HEK293 (cell line): ENCODE results near the gene N4BP2L2.

Source experiments
- CTCF ChIA-PET: fragments of 350-600 bp; formaldehyde crosslinking; extraction: SDS; loops from one replicate; lab custom pipeline; 2021; ENCODE audit warnings: antibody characterized with exemption; lab: Yijun Ruan, JAX
- POLR2A ChIA-PET: fragments of 300-600 bp; formaldehyde crosslinking; extraction: SDS; loops from one replicate; lab custom pipeline; 2020; ENCODE audit warnings: antibody characterized with exemption, inconsistent platforms; lab: Yijun Ruan, JAX
- H3K27ac ChIP-seq: fragments of 200-500 bp; sonication (Bioruptor generic); 2 replicates; pipeline ENCODE4 v1.5.1; 2014; ENCODE audit warnings: low read depth, low read length, control low read depth, inconsistent platforms; ENCODE audit errors: extremely low read depth
- H3K36me3 ChIP-seq, 2 experiments: fragments of 200-500 bp in 1 of 2; sonication (Bioruptor generic) in 1 of 2; 1 replicate in 1 of 2; 2 replicates in 1 of 2; pipeline ENCODE4 v1.5.1; 2014 to 2017; ENCODE audit warnings: inconsistent platforms in 2 of 2, low read length in 2 of 2; ENCODE audit not compliant: control insufficient read depth in 2 of 2, insufficient read depth in 1 of 2
- H3K4me1 ChIP-seq: fragments of 200-500 bp; sonication (Bioruptor generic); 2 replicates; pipeline ENCODE4 v1.5.1; 2014; ENCODE audit warnings: mild to moderate bottlenecking, low read length, inconsistent platforms; ENCODE audit not compliant: control insufficient read depth, insufficient read depth
- H3K4me3 ChIP-seq: 2 replicates; pipeline ENCODE4 v1.5.1; 2011; ENCODE audit warnings: low read depth, mild to moderate bottlenecking, control low read depth, low read length, moderate library complexity
- H3K9me3 ChIP-seq: fragments of 200-500 bp; sonication (Bioruptor generic); 2 replicates; pipeline ENCODE4 v1.5.1; 2014; ENCODE audit warnings: low read depth, low read length, inconsistent platforms; ENCODE audit not compliant: control insufficient read depth, insufficient read depth
- KLF16 ChIP-seq: fragments of 450-650 bp; formaldehyde crosslinking; IDR thresholded peaks from 2 replicates; pipeline ENCODE4 v1.5.1; 2017; ENCODE audit warnings: missing biosample characterization, missing genetic modification characterization
- OVOL3 ChIP-seq: fragments of 450-650 bp; formaldehyde crosslinking; IDR thresholded peaks from 2 replicates; pipeline ENCODE4 v1.5.1; 2016; ENCODE audit warnings: missing biosample characterization, missing genetic modification characterization
- PRDM1 ChIP-seq: fragments of 450-650 bp; formaldehyde crosslinking; IDR thresholded peaks from 2 replicates; pipeline ENCODE4; 2016; ENCODE audit warnings: missing biosample characterization, missing genetic modification characterization
- PRDM6 ChIP-seq: fragments of 450-650 bp; formaldehyde crosslinking; IDR thresholded peaks from 2 replicates; pipeline ENCODE4 v1.5.1; 2017; ENCODE audit warnings: missing biosample characterization, missing genetic modification characterization
- REPIN1 ChIP-seq: fragments of 450-650 bp; formaldehyde crosslinking; IDR thresholded peaks from 2 replicates; pipeline ENCODE4 v1.5.1; 2017; ENCODE audit warnings: missing biosample characterization, missing genetic modification characterization, low read depth
- SALL2 ChIP-seq: fragments of 450-650 bp; formaldehyde crosslinking; IDR thresholded peaks from 2 replicates; pipeline ENCODE4 v1.5.0; 2017; ENCODE audit warnings: missing biosample characterization, mild to moderate bottlenecking, missing genetic modification characterization, borderline replicate concordance
- YY2 ChIP-seq: fragments of 450-650 bp; formaldehyde crosslinking; IDR thresholded peaks from 2 replicates; pipeline ENCODE4 v1.5.1; 2016; ENCODE audit warnings: missing biosample characterization, missing genetic modification characterization
- ZBTB1 ChIP-seq: fragments of 450-650 bp; formaldehyde crosslinking; IDR thresholded peaks from 2 replicates; pipeline ENCODE4 v1.5.1; 2016; ENCODE audit warnings: missing biosample characterization, missing genetic modification characterization
- ZBTB10 ChIP-seq: fragments of 450-650 bp; formaldehyde crosslinking; IDR thresholded peaks from 2 replicates; pipeline ENCODE4 v1.5.1; 2016; ENCODE audit warnings: missing biosample characterization, missing genetic modification characterization
- ZFP69B ChIP-seq: fragments of 450-650 bp; formaldehyde crosslinking; IDR thresholded peaks from 2 replicates; pipeline ENCODE4 v1.5.1; 2016; ENCODE audit warnings: missing biosample characterization, missing genetic modification characterization
- ZNF112 ChIP-seq: fragments of 450-650 bp; formaldehyde crosslinking; IDR thresholded peaks from 2 replicates; pipeline ENCODE4 v1.5.0; 2017; ENCODE audit warnings: missing biosample characterization, missing genetic modification characterization
- ZNF157 ChIP-seq: fragments of 450-650 bp; formaldehyde crosslinking; IDR thresholded peaks from 2 replicates; pipeline ENCODE4 v1.5.1; 2016; ENCODE audit warnings: missing biosample characterization, missing genetic modification characterization
- ZNF169 ChIP-seq: fragments of 450-650 bp; formaldehyde crosslinking; IDR thresholded peaks from 2 replicates; pipeline ENCODE4 v1.5.1; 2016; ENCODE audit warnings: missing biosample characterization, missing genetic modification characterization
- ZNF18 ChIP-seq: fragments of 450-650 bp; formaldehyde crosslinking; IDR thresholded peaks from 2 replicates; pipeline ENCODE4 v1.5.1; 2016; ENCODE audit warnings: missing biosample characterization, missing genetic modification characterization
- ZNF24 ChIP-seq: fragments of 450-650 bp; formaldehyde crosslinking; IDR thresholded peaks from 2 replicates; pipeline ENCODE4 v1.5.1; 2016; ENCODE audit warnings: missing biosample characterization, missing genetic modification characterization
- ZNF521 ChIP-seq: fragments of 450-650 bp; formaldehyde crosslinking; IDR thresholded peaks from 2 replicates; pipeline ENCODE4 v1.5.1; 2017; ENCODE audit warnings: missing biosample characterization, mild to moderate bottlenecking, missing genetic modification characterization
- ZNF571 ChIP-seq: fragments of 450-650 bp; formaldehyde crosslinking; IDR thresholded peaks from 2 replicates; pipeline ENCODE4 v1.5.0; 2017; ENCODE audit warnings: missing biosample characterization, missing genetic modification characterization
- ZNF610 ChIP-seq: fragments of 450-650 bp; formaldehyde crosslinking; IDR thresholded peaks from 2 replicates; pipeline ENCODE4 v1.5.1; 2016; ENCODE audit warnings: missing biosample characterization, missing genetic modification characterization, borderline replicate concordance
- ZNF777 ChIP-seq: fragments of 450-650 bp; formaldehyde crosslinking; IDR thresholded peaks from 2 replicates; pipeline ENCODE4 v1.5.1; 2017; ENCODE audit warnings: missing biosample characterization, missing genetic modification characterization, borderline replicate concordance

Gene N4BP2L2

GRCh38 chr13:32537580-32538142 is 934 bp downstream of the N4BP2L2 start (continued):
- TF ChIP-seq ZFP69B (tag by site-specific recombination) (no peak), ZNF777 (tag by site-specific recombination) (no peak)

GRCh38 chr13:32535748-32536147 is 2.8 kb downstream of the N4BP2L2 start:
- CTCF ChIA-PET: no interaction called here
- H3K9me3 ChIP-seq: no peaks in the 10 kb centered on the region
- H3K36me3 ChIP-seq: peaks cover 14 to 26% of the 10 kb centered on the region in 2 experiments; a peak in 2 of 3 replicates
- peaks cover 4% of the 10 kb centered on the region for H3K4me1 ChIP-seq
- TF ChIP-seq ZNF169 (tag by site-specific recombination): no peak
- TF ChIP-seq ZBTB1 (tag by site-specific recombination): no peak
- TF ChIP-seq YY2 (tag by site-specific recombination): no peak
- TF ChIP-seq SALL2 (tag by site-specific recombination): no peak
- TF ChIP-seq ZNF571 (tag by site-specific recombination): no peak
- no peak for TF ChIP-seq KLF16 (tag by site-specific recombination)
- TF ChIP-seq ZNF24 (tag by site-specific recombination): no peak
- no peak for TF ChIP-seq ZNF18
- no peak for TF ChIP-seq ZNF157 (tag by site-specific recombination)
- TF ChIP-seq ZBTB10 (tag by site-specific recombination): no peak
- no peak overlapping the region for H3K4me3 ChIP-seq
- H3K27ac ChIP-seq: no peak overlapping the region
- POLR2A ChIA-PET: no interaction called here

- no peaks in the 10 kb centered on the region for H3K9me3 ChIP-seq
- CTCF ChIA-PET: no interaction called here
- no peak overlapping the region for H3K4me3 ChIP-seq
- H3K36me3 ChIP-seq: peaks cover 14 to 26% of the 10 kb centered on the region in 2 experiments; a peak in 2 of 3 replicates
- H3K27ac ChIP-seq: no peak overlapping the region
- TF ChIP-seq ZNF112 (no peak), PRDM1 (0 out of 2 replicates have a peak, but pooled peaks have one; percentile 7), PRDM6 (tag by site-specific recombination) (peak; percentile 50; the same call in 1 of the 2 replicates)
- peaks cover 7% of the 10 kb centered on the region for H3K4me1 ChIP-seq
- POLR2A ChIA-PET: no interaction called here
Observed at GRCh38 chr13:32535115-32535514, 3.5 kb downstream of the N4BP2L2 start.

- Histone ChIP-seq H3K4me1 (peaks cover 10% of the 10 kb centered on the region), H3K4me3 (no peak overlapping the region), H3K36me3 (peaks cover 6 to 24% of the 10 kb centered on the region in 2 experiments), H3K9me3 (no peaks in the 10 kb centered on the region), H3K27ac (no peak overlapping the region)
- CTCF ChIA-PET: no interaction called here
- POLR2A ChIA-PET: no interaction called here
- TF ChIP-seq ZNF521 (tag by site-specific recombination): no peak
- TF ChIP-seq REPIN1 (tag by site-specific recombination): no peak
- no peak for TF ChIP-seq ZNF610 (tag by site-specific recombination)
- TF ChIP-seq OVOL3 (tag by site-specific recombination): no peak
- TF ChIP-seq PRDM6 (tag by site-specific recombination): no peak
Observed at GRCh38 chr13:32530841-32531253, 7.7 kb downstream of the N4BP2L2 start.
